ENCODE data around the gene NRBF2. TPM values are rescaled to one million over a fixed set of nuclear protein-coding genes. Genes with fewer than 3 reads are reported as not detected.
A peak's percentile ranks its signal among the peaks of the same experiment; 100 is the strongest.

The NRBF2 gene
- total and polyA plus RNA-seq, 9 of the 15 experiments (the other 6 are each of a cell fraction or from before 2014, with no cell fraction given): 20.8 to 52.1 (median 30.5) TPM

DNA sequence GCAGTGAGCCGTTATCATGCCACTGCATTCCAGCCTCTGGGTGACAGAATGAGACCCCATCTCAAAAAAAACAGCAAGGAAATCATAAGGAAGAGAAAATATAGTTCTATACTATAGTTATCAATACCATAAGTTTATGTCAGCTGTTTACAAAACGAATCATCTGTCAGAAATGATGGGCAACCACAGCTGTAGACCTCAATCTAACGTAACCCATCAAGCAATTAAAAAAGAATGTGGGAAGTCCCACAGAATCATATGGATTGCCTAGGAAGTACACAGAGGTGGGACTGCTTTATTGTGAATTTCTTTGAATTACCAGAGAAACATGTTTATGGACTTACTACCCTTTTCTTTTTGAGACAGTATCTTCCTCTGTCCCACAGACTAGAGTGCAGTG, 6.9 kb downstream of the NRBF2 start:
- DNase-seq (ENCODE audit: extremely low read depth in 1 of 4, low spot score in 3 of 4): no peak
- Histone ChIP-seq H3K4me2 (ENCODE audit: insufficient read depth, low read length) (no peak overlapping the region), H4K20me1 (replicated peaks; ENCODE audit: control insufficient read depth, insufficient read depth, low read length) (peaks cover 9% of the 10 kb centered on the region; the same call in 1 of the 2 replicates), H3K9ac (ENCODE audit: insufficient read depth in 1 of 2, low read depth in 2 of 2, low read length in 2 of 2) (no peak overlapping the region), H3K36me3 (ENCODE audit: control insufficient read depth, insufficient read depth, low read length) (peaks cover 8% of the 10 kb centered on the region; the same call in 1 of the 3 replicates), H3K4me3 (no peak overlapping the region), H3K79me2 (ENCODE audit: control insufficient read depth, insufficient read depth, low read length) (peaks cover 83% of the 10 kb centered on the region), H2AFZ (ENCODE audit: low read depth, low read length) (no peak overlapping the region), H3K9me3 (replicated peaks; ENCODE audit: control insufficient read depth, insufficient read depth, low read depth, low read length) (no peaks in the 10 kb centered on the region), H3K4me1 (replicated peaks in 1 of 2; ENCODE audit: control insufficient read depth in 2 of 2, insufficient read depth in 2 of 2, low read length in 2 of 2) (no peaks in the 10 kb centered on the region; a peak in 2 of 5 replicates), H3K27me3 (ENCODE audit: control insufficient read depth in 2 of 2, insufficient read depth in 2 of 2, low read length in 2 of 2) (no peaks in the 10 kb centered on the region), H3K27ac (ENCODE audit: extremely low read depth, low read depth, low read length) (no peak overlapping the region), H3K9me1 (ENCODE audit: control insufficient read depth, insufficient read depth, low read length) (no peaks in the 10 kb centered on the region)
- in situ Hi-C loops (cut with MboI) (no loop called here), intact Hi-C loops (cut with micrococcal nuclease) (no loop called here)
- TF ChIP-seq SMARCA4 (IDR thresholded peaks at IDR 0.05): no peak
- no peak for TF ChIP-seq YY1 (IDR thresholded peaks at IDR 0.05; ENCODE audit: borderline replicate concordance in 1 of 3, control insufficient read depth in 1 of 3, extremely low read depth in 1 of 3, insufficient read depth in 3 of 3, insufficient read length in 1 of 3, insufficient replicate concordance in 2 of 3, low read depth in 1 of 3, low read length in 2 of 3)
- no peak for TF ChIP-seq MEF2D (tag; conservative IDR thresholded peaks at IDR 0.05; ENCODE audit: low read depth)
- no peak for TF ChIP-seq SRSF1 (IDR thresholded peaks at IDR 0.05; ENCODE audit: low read depth, low read length)
- no peak for TF ChIP-seq TFAM (CRISPR knock-in tag; conservative IDR thresholded peaks at IDR 0.05)
- TF ChIP-seq CBFA2T3 (IDR thresholded peaks at IDR 0.05): 0 out of 2 replicates have a peak, but pooled peaks have one; percentile 14
- FAIRE-seq: no peak
- ChIA-PET POLR2A (interaction anchor here (0.6 to 1.1 kb wide), 2 partner anchors 18 to 39 kb away, joined by 4 read pairs; no protein-coding TSS in a partner anchor), CTCF (ENCODE audit: low intra/inter-chr PET ratio) (no interaction called here)
- WGBS (ENCODE audit: insufficient coverage, low coverage, missing lambda C conversion rate): 80% methylated on average over 3 of the region's 3 CpGs
- BruUV-seq (replicated peaks): no TSS peak
- ATAC-seq: no peak
